T-helper 2 cell treated with Interferon-gamma antibody and Interleukin-4, amounts not matched to agents 5 μg/mL and 100 μg/mL, for 36 hours (primary cell): ENCODE results near the gene STAG1.
"Not testable (repeated sequence)": the region's sequence is repeated elsewhere in the genome, so short reads cannot be mapped to it uniquely, and the experiment has no call there.

Experiments
- DNase-seq: peaks from one replicate; pipeline ENCODE4 v3.0.0; 2021; ENCODE audit warnings: low spot score
- H3K27ac Mint-ChIP-seq: one replicate; pipeline ENCODE4 v1.8.0; 2021; ENCODE audit warnings: mild to moderate bottlenecking, mixed read lengths
- H3K27me3 Mint-ChIP-seq: one replicate; pipeline ENCODE4 v1.8.0; 2021; ENCODE audit warnings: low read depth, mixed read lengths
- H3K36me3 Mint-ChIP-seq: one replicate; pipeline ENCODE4 v1.8.0; 2021; ENCODE audit warnings: low read depth, mixed read lengths
- H3K4me1 Mint-ChIP-seq: one replicate; pipeline ENCODE4 v1.8.0; 2021; ENCODE audit warnings: low read depth, mixed read lengths
- H3K4me3 Mint-ChIP-seq: one replicate; pipeline ENCODE4 v1.8.0; 2022; ENCODE audit warnings: mild to moderate bottlenecking, moderate library complexity, mixed read lengths
- H3K9me3 Mint-ChIP-seq: one replicate; pipeline ENCODE4 v1.8.0; 2021; ENCODE audit warnings: mixed read lengths

The STAG1 gene

DNA sequence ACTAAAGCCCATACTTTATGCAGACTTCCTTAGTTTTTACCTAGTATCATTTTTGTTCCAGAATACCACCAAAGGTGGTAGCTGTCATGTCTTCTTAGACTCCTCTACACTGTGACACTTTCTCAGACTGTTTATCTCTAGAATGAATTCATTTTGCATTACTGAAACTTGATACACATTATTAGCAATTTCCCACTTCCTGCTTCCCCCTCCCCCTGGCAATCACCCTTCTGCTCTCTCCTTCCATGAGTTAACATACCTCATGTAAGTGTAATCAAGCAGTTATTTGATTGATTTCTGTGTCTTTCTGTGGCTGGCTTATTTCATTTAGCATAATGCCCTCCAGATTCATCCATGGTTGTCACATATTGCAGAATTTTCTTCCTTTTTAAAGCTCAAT lies 204.9 kb downstream of the STAG1 start:
- no peak for DNase-seq
- no peaks in the 10 kb centered on the region for H3K9me3 Mint-ChIP-seq

DNA sequence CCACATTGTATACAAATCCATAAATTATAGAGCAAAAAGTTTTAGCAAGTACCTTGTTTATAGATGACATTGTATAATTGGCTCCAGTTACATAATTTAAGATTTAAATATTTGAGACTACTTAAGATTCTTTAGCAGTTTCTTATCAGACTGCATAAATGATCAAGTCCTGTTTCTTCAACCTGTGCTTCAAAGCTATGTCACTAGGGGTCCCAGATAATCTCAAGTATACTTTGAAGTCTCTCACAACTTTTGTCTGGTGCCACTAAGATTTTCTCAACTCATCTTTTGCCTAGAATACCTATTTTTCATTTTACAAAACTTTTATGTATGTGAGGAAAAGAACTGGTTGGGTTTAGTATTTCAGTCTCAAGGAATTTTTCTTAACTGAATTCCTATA lies 205.5 kb downstream of the STAG1 start:
- H3K9me3 Mint-ChIP-seq, result no peaks in the 10 kb centered on the region
- DNase-seq, result no peak
- H3K36me3 Mint-ChIP-seq, result peaks cover 20% of the 10 kb centered on the region
- no peak overlapping the region for H3K27ac Mint-ChIP-seq
- H3K27me3 Mint-ChIP-seq, result no peaks in the 10 kb centered on the region
- H3K4me1 Mint-ChIP-seq, result peaks cover 2% of the 10 kb centered on the region
- H3K4me3 Mint-ChIP-seq, result no peak overlapping the region

More for the DNA sequence above, 204.9 kb downstream of the STAG1 start:
- no peak overlapping the region for H3K4me3 Mint-ChIP-seq
- no peaks in the 10 kb centered on the region for H3K27me3 Mint-ChIP-seq
- H3K36me3 Mint-ChIP-seq, result peaks cover 22% of the 10 kb centered on the region
- peaks cover 2% of the 10 kb centered on the region for H3K4me1 Mint-ChIP-seq
- H3K27ac Mint-ChIP-seq, result no peak overlapping the region

DNA sequence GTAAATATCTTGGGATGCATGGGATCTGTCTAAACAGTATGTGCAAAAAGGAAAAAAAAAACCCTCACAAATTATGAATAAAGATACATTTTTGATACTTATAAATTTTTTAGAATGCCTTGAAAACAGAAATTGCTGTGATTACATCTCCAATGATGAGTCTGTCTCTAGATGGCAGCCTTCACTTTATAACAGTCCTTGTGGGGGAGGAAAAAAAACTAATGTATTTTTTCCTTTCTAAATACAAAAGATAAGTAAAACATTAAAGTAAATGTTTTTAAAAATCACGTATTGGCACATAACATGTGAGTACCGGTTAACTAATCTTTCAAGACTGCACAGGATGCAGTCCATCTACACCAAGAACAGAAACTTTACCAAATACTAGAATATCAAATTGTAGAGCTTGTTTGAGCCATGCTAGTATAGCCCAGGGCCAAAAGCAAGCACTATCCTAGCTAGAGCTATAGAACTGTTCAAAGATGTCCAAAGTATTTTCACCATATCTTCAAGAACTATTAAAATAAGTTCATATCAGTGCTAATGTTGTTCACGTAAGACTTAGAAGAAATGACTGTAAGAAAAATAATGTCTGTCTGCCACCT lies 206.4 kb downstream of the STAG1 start:
- no peaks in the 10 kb centered on the region for H3K9me3 Mint-ChIP-seq
- DNase-seq, result no peak
- H3K4me3 Mint-ChIP-seq, result no peak overlapping the region
- peaks cover 2% of the 10 kb centered on the region for H3K4me1 Mint-ChIP-seq
- H3K27ac Mint-ChIP-seq, result no peak overlapping the region
- H3K27me3 Mint-ChIP-seq, result no peaks in the 10 kb centered on the region
- H3K36me3 Mint-ChIP-seq, result peaks cover 13% of the 10 kb centered on the region

DNA sequence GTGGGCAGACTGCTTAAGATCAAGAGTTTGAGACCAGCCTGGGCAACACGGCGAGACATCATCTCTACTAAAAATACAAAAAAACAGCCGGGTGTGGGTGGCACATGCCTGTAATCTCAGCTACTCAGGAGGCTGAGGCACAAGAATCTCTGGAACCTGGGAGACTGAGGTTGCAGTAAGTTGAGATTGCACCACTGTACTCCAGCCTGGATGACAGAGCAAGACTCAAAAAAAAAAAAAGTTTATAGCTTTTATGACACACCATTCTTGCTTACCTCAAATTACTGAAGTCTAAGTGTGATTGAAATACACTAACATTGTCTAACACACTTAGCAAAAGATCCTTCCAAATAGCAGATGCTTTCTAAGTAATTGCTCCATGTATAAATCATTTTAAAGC lies 207.6 kb downstream of the STAG1 start:
- Mint-ChIP-seq H3K4me3 (no peak overlapping the region), H3K27ac (no peak overlapping the region), H3K36me3 (peaks cover 5% of the 10 kb centered on the region), H3K4me1 (peaks cover 2% of the 10 kb centered on the region), H3K9me3 (no peaks in the 10 kb centered on the region), H3K27me3 (no peaks in the 10 kb centered on the region)
- DNase-seq, result no peak

DNA sequence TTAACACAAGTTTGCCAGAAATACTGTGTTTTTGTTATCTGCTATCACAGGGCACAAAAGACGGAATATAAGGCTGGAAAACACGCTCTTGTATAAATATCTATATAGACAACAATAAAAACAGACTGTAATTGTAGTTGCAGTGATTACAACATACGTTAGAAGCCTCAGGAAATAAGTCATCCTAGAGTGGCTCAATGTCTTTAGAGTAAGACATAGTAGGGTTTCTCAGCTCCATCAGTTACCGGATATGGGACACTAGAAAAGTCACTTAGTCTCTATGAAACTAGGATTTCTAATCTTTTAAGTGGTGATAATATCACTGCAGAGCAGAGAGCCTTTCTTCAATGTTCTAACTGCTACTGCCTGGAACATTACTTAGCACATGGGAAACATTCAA lies 208.8 kb downstream of the STAG1 start:
- Mint-ChIP-seq H3K27ac (no peak overlapping the region), H3K9me3 (no peaks in the 10 kb centered on the region)

DNA sequence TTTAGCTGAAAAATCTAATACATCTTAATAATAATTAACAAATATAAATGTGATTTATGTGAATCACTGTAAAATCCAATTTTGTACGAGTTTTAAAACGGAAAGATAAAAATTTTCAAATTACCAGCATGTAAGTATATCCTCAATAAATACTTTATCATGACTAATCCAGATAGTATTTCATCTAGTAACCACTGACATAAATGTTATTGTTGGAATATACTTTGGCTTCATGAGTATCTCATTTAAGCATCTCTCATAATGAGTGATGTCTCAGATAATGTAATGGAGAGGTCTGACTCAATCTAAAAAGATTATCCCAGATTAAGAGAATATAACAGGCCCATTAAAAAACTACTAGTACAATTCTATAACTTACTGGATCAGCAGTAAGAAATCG lies 216.3 kb downstream of the STAG1 start:
- H3K27ac Mint-ChIP-seq, result no peak overlapping the region
- no peak for DNase-seq
- peaks cover 15% of the 10 kb centered on the region for H3K36me3 Mint-ChIP-seq
- H3K27me3 Mint-ChIP-seq, result no peaks in the 10 kb centered on the region
- H3K4me3 Mint-ChIP-seq, result no peak overlapping the region
- no peaks in the 10 kb centered on the region for H3K4me1 Mint-ChIP-seq
- H3K9me3 Mint-ChIP-seq, result peaks cover 14% of the 10 kb centered on the region

More for the DNA sequence above, 208.8 kb downstream of the STAG1 start:
- H3K4me3 Mint-ChIP-seq, result no peak overlapping the region
- DNase-seq, result no peak
- peaks cover 2% of the 10 kb centered on the region for H3K4me1 Mint-ChIP-seq
- no peaks in the 10 kb centered on the region for H3K36me3 Mint-ChIP-seq
- no peaks in the 10 kb centered on the region for H3K27me3 Mint-ChIP-seq

DNA sequence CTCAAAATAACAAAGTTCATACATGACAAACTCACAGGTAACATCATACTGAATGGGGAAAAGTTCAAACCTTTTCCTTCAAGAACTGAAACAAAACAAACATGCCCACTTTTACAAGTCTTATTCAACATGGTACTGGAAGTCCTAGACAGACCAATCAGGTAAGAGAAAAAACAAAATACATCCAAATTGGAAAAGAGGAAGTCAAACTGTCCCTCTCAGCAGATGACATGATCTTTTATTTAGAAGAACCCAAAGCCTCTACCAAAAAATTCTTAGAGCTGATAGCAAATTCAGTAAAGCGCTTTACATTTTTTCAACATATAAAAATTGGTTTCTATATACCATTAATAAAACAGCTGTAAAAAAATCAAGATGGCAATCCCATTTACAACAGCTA lies 219.4 kb downstream of the STAG1 start:
- no peaks in the 10 kb centered on the region for H3K4me1 Mint-ChIP-seq
- no peak for DNase-seq
- H3K36me3 Mint-ChIP-seq, result peaks cover 37% of the 10 kb centered on the region
- no peaks in the 10 kb centered on the region for H3K27me3 Mint-ChIP-seq
- no peak overlapping the region for H3K4me3 Mint-ChIP-seq
- no peak overlapping the region for H3K27ac Mint-ChIP-seq
- H3K9me3 Mint-ChIP-seq, result peaks cover 32% of the 10 kb centered on the region

DNA sequence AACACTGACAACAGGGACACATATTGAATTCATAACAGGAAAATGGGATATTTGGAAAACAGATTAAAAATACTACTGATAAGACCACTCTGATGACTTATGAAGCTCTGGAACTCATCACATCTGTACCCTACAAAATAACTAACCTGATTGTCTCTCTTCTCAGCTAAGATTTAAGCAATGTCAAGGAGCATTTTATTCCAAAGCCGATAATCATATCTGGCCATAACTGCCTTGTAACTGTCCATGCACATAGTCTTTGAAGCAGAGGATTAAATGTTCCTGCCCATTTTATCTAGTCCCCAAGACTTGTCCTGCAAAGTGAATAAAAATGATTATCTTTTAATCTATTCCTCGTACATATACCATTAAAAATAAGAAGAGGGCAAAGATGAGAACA lies 234.1 kb downstream of the STAG1 start:
- no peak overlapping the region for H3K27ac Mint-ChIP-seq
- H3K27me3 Mint-ChIP-seq, result no peaks in the 10 kb centered on the region
- peaks cover 2% of the 10 kb centered on the region for H3K9me3 Mint-ChIP-seq
- H3K4me1 Mint-ChIP-seq, result peaks cover 2% of the 10 kb centered on the region
- no peak for DNase-seq
- H3K4me3 Mint-ChIP-seq, result no peak overlapping the region
- H3K36me3 Mint-ChIP-seq, result peaks cover 13% of the 10 kb centered on the region

DNA sequence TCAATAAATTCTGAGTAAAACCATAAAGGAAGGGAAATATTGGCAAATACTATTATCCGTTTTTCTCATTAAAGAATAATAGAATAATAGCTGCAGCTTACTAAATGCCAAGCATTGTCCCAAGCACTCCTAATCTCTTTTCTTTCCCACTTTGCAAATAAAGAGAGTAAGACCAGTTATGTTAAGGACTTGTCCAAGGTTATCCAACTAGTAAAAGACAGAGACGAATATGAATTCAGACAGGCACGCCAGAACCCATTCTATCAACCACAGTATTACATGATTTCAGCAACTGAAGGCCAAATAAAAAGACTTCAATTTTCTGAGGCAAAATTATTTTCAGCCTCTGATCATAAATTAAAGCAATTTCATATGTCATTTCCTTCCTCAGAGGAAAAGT lies 235.5 kb downstream of the STAG1 start:
- Mint-ChIP-seq H3K9me3 (no peaks in the 10 kb centered on the region), H3K4me1 (peaks cover 2% of the 10 kb centered on the region), H3K4me3 (no peak overlapping the region), H3K36me3 (peaks cover 13% of the 10 kb centered on the region), H3K27ac (no peak overlapping the region), H3K27me3 (no peaks in the 10 kb centered on the region)
- DNase-seq, result no peak

DNA sequence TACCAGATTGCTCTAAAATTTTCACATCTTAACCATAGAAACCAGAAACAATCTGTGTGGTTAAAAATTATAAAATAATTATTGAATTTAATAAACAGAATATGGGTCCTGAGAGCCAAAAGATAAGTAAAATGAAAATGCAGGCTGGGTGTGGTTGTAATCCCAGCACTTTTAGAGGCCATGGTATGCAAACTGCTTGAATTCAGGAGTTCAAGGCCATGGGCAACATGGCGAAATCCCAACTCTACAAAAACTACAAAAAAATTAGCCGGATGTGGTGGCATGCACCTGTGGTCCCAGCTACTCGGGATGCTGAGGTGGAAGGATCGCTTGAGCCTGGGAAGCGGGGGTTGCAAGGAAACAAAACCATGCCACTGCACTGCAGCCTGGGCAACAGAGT lies 236.1 kb downstream of the STAG1 start:
- peaks cover 13% of the 10 kb centered on the region for H3K36me3 Mint-ChIP-seq
- peaks cover 2% of the 10 kb centered on the region for H3K4me1 Mint-ChIP-seq
- DNase-seq, result no peak
- H3K4me3 Mint-ChIP-seq, result no peak overlapping the region
- H3K27ac Mint-ChIP-seq, result no peak overlapping the region
- no peaks in the 10 kb centered on the region for H3K27me3 Mint-ChIP-seq
- H3K9me3 Mint-ChIP-seq, result no peaks in the 10 kb centered on the region

DNA sequence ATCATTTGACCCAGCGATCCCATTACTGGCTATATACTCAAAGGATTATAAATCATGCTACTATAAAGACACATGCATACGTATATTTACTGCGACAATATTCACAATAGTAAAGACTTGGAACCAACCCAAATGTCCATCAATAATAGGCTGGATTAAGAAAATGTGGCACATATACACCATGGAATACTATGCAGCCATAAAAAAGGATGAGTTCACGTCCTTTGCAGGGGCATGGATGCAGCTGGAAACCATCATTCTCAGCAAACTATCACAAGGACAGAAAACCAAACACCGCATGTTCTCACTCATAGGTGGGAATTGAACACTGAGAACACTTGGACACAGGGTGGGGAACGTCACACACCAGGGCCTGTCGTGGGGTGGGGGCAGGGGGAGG lies 237.6 kb downstream of the STAG1 start:
- not testable (repeated sequence) for H3K9me3 Mint-ChIP-seq, H3K27me3 Mint-ChIP-seq, H3K27ac Mint-ChIP-seq, DNase-seq, H3K4me1 Mint-ChIP-seq, H3K4me3 Mint-ChIP-seq
- H3K36me3 Mint-ChIP-seq, result peaks cover 10% of the 10 kb centered on the region

DNA sequence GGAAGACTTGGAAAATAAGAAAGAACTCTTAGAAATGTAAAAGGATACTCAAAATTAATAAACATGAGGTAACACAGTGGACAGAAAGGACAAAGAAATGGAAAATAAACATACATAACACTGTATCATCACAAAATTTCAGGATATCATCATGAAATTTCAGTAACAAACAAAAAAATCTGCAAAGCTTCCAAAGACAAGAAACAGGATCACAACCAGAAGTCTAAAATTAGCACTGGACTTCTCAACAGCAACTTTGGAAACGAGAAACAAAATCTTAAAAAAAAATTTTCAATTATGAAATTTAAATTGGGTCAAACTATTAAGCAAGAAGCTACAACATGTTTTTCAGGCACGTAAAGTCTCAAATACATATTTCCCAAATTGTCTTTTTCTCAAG lies 238.8 kb downstream of the STAG1 start:
- Mint-ChIP-seq H3K4me1 (peaks cover 2% of the 10 kb centered on the region), H3K4me3 (no peak overlapping the region), H3K9me3 (no peaks in the 10 kb centered on the region)

DNA sequence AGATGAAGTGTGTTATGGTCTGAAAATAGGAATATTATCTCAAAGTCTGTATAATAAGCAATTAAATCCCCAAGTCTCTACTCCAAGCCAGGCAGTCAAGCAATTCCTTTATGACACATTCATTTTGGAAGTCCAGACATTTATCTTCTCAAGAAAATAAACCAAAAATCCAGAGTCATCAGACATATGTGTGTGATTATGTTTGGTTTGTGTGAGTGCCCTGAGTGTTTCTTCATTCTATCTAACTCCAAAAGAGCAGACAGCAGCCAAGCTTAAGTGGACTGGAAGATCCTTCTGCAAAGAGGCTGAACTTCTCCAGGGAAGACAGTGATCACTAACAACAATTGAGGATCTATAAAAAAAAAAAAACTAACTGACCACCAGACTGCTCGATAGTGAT lies 239.8 kb downstream of the STAG1 start:
- peaks cover 2% of the 10 kb centered on the region for H3K4me1 Mint-ChIP-seq
- no peak overlapping the region for H3K27ac Mint-ChIP-seq
- no peak for DNase-seq
- no peak overlapping the region for H3K4me3 Mint-ChIP-seq
- no peaks in the 10 kb centered on the region for H3K27me3 Mint-ChIP-seq
- H3K36me3 Mint-ChIP-seq, result peaks cover 8% of the 10 kb centered on the region
- no peaks in the 10 kb centered on the region for H3K9me3 Mint-ChIP-seq

More for the DNA sequence above, 238.8 kb downstream of the STAG1 start:
- DNase-seq, result no peak
- peaks cover 8% of the 10 kb centered on the region for H3K36me3 Mint-ChIP-seq
- H3K27me3 Mint-ChIP-seq, result no peaks in the 10 kb centered on the region
- no peak overlapping the region for H3K27ac Mint-ChIP-seq

DNA sequence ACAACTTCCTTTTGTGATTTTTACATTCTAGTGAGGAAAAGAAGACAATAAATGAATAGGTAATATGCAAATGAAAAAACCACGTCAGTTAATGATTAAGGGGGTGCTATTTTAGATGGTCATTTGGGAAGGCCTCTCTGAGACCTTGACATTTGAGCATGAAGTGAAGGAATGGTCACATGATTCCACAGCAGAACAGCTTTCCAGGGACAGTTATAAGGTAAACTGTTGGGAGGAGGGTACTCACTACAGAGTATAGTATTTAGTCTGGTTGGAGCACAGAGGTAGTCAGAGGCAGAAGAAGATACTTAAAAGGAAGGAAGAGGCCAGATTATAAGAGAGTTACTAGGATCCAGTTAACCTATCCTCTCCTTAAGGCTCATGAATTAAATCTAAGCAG lies 246.5 kb downstream of the STAG1 start:
- Mint-ChIP-seq H3K27me3 (no peaks in the 10 kb centered on the region), H3K27ac (no peak overlapping the region), H3K36me3 (peaks cover 7% of the 10 kb centered on the region), H3K4me3 (no peak overlapping the region), H3K9me3 (no peaks in the 10 kb centered on the region), H3K4me1 (no peaks in the 10 kb centered on the region)
- DNase-seq, result no peak

DNA sequence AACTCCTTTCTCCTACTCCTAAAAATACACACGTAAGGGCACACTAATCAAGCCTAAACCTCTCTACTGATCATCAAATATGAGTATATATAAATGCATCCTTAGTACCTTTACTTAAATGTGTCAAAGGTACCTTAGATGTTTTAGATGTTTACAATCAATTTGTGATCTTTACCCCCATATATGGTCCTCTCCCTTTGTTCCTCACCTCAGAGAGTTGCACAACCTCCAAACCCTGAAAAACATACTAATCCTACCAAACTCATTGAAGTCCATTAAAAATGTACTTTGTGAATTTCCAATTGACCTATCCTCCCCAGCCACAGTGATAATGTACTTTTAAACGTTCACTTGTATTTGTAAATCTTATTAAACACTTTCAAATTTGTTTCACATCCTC lies 249.1 kb downstream of the STAG1 start:
- Mint-ChIP-seq H3K27me3 (no peaks in the 10 kb centered on the region), H3K9me3 (no peaks in the 10 kb centered on the region), H3K4me3 (no peak overlapping the region), H3K36me3 (peaks cover 9% of the 10 kb centered on the region), H3K27ac (no peak overlapping the region), H3K4me1 (peaks cover 4% of the 10 kb centered on the region)
- DNase-seq, result no peak
